ENCODE measurements around the gene HINT2.

HINT2 gene

GRCh38 chr9:35811381-35812024 lies 3.3 kb downstream of the HINT2 start:
- no peak for DNase-seq (ENCODE audit: low read depth)

- DNase-seq (ENCODE audit: low read depth), result no peak
Observed at GRCh38 chr9:35810122-35810521, 4.7 kb downstream of the HINT2 start.

DNA sequence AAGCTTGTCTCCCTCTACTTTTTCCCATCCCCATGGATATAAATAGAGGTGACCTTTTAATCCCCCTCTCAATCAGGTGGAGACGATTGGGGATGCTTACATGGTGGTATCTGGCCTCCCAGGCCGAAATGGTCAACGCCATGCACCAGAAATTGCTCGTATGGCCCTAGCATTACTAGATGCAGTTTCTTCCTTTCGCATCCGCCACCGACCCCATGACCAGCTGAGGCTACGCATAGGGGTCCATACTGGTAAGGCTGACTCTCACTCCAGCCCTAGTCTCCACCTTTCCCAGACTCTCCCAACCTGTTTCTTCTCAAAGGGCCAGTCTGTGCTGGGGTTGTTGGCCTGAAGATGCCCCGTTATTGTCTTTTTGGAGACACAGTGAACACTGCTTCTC lies 6.4 kb downstream of the HINT2 start:
- DNase-seq (ENCODE audit: low read depth), result no peak

DNA sequence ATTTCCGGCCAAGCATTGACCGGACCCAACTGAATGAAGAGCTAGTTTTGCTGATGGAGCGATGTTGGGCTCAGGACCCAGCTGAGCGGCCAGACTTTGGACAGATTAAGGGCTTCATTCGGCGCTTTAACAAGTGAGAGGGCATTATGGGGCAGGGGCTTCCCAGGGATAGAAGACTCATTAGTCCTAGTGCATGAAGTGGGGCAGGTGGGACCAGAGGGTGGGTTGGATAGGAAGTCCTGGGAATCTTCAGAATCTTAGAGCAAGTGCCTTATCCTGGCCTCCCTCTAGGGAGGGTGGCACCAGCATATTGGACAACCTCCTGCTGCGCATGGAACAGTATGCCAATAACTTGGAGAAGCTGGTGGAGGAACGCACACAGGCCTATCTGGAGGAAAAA lies 8.7 kb downstream of the HINT2 start:
- no peak for DNase-seq (ENCODE audit: low read depth)

DNA sequence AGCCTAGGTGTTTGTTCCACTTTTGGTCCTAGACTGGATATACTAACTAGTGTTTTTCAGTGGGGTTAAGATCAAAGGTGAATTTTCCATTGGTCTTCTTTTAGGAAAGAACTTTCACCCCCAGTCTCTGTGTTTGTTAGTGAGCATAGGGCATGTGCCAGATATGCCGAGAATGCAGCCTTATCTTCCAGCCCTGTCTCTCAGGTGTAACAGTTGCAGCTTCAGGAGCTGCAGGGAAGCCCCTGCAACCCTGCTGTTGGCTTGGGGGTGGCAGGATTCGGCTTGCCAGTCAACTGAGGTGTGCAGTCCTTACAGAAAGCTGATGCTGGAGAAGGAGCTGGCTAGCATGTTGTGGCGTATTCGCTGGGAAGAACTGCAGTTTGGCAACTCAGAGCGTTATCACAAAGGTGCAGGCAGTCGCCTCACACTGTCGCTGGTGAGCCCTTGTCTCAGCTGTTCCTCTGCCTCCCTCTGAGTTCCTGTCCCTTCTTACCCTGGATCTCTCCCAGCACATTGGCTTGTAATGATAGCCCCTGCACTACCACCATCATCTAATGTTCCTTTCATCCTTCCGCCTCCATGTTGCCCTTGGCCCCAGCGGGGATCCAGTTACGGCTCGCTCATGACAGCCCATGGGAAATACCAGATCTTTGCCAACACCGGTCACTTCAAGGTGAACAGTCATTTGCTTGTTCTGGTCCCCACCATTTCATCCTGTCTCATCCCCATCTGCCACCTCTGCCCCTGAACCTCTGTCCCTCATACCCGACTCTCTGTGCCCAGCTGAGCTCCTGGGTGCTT lies 13.3 kb downstream of the HINT2 start:
- DNase-seq (ENCODE audit: low read depth), result no peak

GRCh38 chr9:35800530-35800929 lies 14.3 kb downstream of the HINT2 start:
- no peak for DNase-seq (ENCODE audit: low read depth)

GRCh38 chr9:35798658-35799374 lies 16.0 kb downstream of the HINT2 start:
- peak; percentile 40 for DNase-seq (ENCODE audit: low read depth)

- no peak for DNase-seq (ENCODE audit: low read depth)
Observed at GRCh38 chr9:35797311-35798109, 17.3 kb downstream of the HINT2 start.

- DNase-seq (ENCODE audit: low read depth), result no peak
Observed at GRCh38 chr9:35795695-35796094, 19.1 kb downstream of the HINT2 start.

- no peak for DNase-seq (ENCODE audit: low read depth)
Observed at GRCh38 chr9:35793461-35793860, 21.4 kb downstream of the HINT2 start.

- DNase-seq (ENCODE audit: low read depth), result no peak
Observed at GRCh38 chr9:35792826-35793225, 22.0 kb downstream of the HINT2 start.

- no peak for DNase-seq (ENCODE audit: low read depth)
Observed at GRCh38 chr9:35792024-35792813, 22.6 kb downstream of the HINT2 start.

- no peak for DNase-seq (ENCODE audit: low read depth)
Observed at GRCh38 chr9:35791297-35791921, 23.4 kb downstream of the HINT2 start, which contains the start of gene NPR2. TSS of gene NPR2 (plus strand) at chr9:35791591. CDS start at chr9:35792409, 818 bp downstream.

DNA sequence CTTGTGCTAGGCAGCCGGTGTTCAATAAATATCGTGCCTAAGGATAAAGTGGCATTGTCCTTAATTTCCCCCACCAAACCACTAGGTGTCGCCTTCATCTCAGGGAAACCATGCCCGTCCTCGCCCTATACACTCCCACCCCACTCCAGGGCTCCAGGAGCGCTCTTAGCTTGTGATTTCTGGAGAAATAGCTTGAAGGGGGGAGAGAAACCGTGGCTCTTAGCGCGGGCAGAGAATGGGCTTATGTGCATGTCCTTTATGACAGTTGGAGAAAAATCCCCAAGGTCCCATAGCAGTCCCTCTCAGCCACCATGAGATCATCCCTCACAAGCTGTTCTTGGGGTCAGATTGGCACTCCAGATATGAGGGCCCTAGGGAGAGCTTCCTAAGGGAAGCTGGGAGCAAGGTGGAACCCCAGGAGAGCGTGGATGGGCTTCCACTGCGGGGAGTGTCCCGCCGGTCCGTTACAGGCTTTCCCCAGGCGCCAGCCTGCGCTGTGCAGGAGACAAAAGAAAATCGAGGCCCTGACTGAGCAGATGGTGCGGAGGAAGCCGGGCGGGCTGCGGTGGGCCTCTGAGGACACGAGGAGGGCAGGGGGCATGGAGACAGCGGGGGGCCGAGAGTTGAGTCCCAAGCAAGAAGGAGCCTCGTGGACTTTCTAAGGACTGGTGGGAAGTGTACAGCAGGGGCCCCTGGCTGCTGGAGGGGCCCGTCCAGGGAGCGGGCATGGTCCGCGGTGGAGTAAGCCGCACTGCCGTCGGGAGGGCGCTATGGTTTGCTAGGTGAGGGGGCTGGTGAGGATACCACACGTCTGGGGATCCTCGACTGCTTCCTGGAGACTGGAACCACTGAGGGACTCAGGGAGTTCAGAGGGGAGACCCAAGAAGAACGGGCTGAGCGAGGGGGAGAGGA lies 24.2 kb downstream of the HINT2 start:
- DNase-seq (ENCODE audit: low read depth), result peak; percentile 31

- no peak for DNase-seq (ENCODE audit: low read depth)
Observed at GRCh38 chr9:35790025-35790384, 24.8 kb downstream of the HINT2 start.

DNA sequence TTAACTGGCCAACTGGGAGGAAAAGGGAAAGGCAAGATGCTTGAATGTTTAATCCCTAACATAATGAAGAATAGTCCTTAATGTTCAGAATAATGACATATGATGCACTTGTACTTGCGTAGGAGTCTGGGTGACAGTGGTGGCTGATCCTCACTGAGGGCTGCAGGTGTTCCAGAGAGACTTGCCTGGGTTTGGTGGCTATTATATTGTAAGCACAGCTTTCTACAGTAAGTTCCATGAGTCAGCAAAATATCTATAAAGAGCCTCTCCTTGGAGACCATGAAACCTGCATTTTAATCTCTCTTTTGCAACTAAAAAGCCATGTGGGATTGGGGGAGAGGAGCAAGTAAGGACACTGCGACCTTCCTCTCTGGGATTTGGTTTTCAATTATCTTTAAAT lies 25.3 kb downstream of the HINT2 start:
- DNase-seq (ENCODE audit: low read depth), result no peak

- no peak for DNase-seq (ENCODE audit: low read depth)
Observed at GRCh38 chr9:35783418-35783817, 31.4 kb downstream of the HINT2 start.

DNA sequence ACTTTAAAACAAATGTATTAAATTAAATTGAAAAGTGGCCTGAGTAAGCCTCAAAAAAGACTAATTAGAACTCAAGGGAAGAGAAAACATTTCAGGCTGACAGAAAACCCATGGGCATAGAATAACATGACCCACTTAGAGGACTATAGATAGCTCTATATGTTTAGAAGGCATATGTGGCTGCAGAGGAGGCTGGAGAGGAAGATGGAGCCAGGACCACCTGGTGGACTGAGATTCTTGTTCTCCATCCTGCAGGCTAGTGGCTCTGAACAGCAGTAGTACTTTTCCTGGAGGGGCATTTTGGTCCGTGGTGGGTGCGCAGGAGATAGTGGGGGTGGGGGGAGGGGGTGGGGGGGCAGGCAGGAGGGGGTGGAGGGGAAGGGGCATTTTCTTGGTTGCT lies 33.8 kb downstream of the HINT2 start:
- DNase-seq (ENCODE audit: low read depth), result no peak

GRCh38 chr9:35778496-35778895 lies 36.3 kb downstream of the HINT2 start:
- DNase-seq (ENCODE audit: low read depth), result no peak

- no peak for DNase-seq (ENCODE audit: low read depth)
Observed at GRCh38 chr9:35776018-35776417, 38.8 kb downstream of the HINT2 start.
